Tibial artery (tissue), 4 donors: ENCODE measurements around the gene TARBP1.
A peak's percentile ranks its signal among the peaks of the same experiment; 100 is the strongest.

Source experiments
- DNase-seq, 2 donors: peaks; one replicate each; pipeline ENCODE4 v3.0.0-alpha.2; 2019
- H3K27ac ChIP-seq, 2 donors: fragments of 200-600 bp; sonication (generic) in 1 of 2; 1 replicate in 1 of 2; 2 replicates in 1 of 2; pipeline ENCODE4 v1.5.1; 2018 to 2019; ENCODE audit warnings: mild to moderate bottlenecking in 1 of 2
- H3K27me3 ChIP-seq, 2 donors: fragments of 200-600 bp; sonication (generic) in 1 of 2; one replicate each; pipeline versions ENCODE4 v1.5.1 to v1.6.0; 2016 to 2019
- H3K36me3 ChIP-seq, 3 donors: fragments of 200-600 bp; sonication (generic) in 2 of 3; one replicate each; pipeline ENCODE4 v1.5.1; 2016 to 2019; ENCODE audit warnings: mild to moderate bottlenecking in 2 of 3
- H3K4me1 ChIP-seq, 4 donors: fragments of 200-600 bp; sonication (generic) in 2 of 4; 1 replicate in 3 of 4; 2 replicates in 1 of 4; pipeline ENCODE4 v1.5.1; 2016 to 2019
- H3K4me3 ChIP-seq, 2 donors: fragments of 200-600 bp; sonication (generic) in 1 of 2; 1 replicate in 1 of 2; 2 replicates in 1 of 2; pipeline ENCODE4 v1.5.1; 2018 to 2019; ENCODE audit warnings: mild to moderate bottlenecking in 2 of 2
- H3K9me3 ChIP-seq, 3 donors: fragments of 200-600 bp; sonication (generic) in 1 of 3; one replicate each; pipeline ENCODE4 v1.5.1; 2016 to 2019
- intact Hi-C: fragments of 100-400 bp; cut with DNase I; formaldehyde crosslinking; loops from one replicate; pipeline ENCODE4 v1.15.0; 2023; ENCODE audit warnings: low total_unique reads
- TF ChIP-seq, protein P1 (sequence below), 2 experiments: fragments of 200-600 bp in 1 of 2; fragments of 450-650 bp in 1 of 2; IDR thresholded peaks; one replicate each; pipeline ENCODE4 v1.5.1; 2017 to 2019; ENCODE audit warnings: antibody characterized with exemption in 2 of 2, mild to moderate bottlenecking in 1 of 2, moderate library complexity in 1 of 2

Gene TARBP1, protein sequence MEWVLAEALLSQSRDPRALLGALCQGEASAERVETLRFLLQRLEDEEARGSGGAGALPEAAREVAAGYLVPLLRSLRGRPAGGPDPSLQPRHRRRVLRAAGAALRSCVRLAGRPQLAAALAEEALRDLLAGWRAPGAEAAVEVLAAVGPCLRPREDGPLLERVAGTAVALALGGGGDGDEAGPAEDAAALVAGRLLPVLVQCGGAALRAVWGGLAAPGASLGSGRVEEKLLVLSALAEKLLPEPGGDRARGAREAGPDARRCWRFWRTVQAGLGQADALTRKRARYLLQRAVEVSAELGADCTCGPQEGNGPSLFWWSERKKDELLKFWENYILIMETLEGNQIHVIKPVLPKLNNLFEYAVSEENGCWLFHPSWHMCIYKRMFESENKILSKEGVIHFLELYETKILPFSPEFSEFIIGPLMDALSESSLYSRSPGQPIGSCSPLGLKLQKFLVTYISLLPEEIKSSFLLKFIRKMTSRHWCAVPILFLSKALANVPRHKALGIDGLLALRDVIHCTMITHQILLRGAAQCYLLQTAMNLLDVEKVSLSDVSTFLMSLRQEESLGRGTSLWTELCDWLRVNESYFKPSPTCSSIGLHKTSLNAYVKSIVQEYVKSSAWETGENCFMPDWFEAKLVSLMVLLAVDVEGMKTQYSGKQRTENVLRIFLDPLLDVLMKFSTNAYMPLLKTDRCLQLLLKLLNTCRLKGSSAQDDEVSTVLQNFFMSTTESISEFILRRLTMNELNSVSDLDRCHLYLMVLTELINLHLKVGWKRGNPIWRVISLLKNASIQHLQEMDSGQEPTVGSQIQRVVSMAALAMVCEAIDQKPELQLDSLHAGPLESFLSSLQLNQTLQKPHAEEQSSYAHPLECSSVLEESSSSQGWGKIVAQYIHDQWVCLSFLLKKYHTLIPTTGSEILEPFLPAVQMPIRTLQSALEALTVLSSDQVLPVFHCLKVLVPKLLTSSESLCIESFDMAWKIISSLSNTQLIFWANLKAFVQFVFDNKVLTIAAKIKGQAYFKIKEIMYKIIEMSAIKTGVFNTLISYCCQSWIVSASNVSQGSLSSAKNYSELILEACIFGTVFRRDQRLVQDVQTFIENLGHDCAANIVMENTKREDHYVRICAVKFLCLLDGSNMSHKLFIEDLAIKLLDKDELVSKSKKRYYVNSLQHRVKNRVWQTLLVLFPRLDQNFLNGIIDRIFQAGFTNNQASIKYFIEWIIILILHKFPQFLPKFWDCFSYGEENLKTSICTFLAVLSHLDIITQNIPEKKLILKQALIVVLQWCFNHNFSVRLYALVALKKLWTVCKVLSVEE (N-terminal part only)

DNA sequence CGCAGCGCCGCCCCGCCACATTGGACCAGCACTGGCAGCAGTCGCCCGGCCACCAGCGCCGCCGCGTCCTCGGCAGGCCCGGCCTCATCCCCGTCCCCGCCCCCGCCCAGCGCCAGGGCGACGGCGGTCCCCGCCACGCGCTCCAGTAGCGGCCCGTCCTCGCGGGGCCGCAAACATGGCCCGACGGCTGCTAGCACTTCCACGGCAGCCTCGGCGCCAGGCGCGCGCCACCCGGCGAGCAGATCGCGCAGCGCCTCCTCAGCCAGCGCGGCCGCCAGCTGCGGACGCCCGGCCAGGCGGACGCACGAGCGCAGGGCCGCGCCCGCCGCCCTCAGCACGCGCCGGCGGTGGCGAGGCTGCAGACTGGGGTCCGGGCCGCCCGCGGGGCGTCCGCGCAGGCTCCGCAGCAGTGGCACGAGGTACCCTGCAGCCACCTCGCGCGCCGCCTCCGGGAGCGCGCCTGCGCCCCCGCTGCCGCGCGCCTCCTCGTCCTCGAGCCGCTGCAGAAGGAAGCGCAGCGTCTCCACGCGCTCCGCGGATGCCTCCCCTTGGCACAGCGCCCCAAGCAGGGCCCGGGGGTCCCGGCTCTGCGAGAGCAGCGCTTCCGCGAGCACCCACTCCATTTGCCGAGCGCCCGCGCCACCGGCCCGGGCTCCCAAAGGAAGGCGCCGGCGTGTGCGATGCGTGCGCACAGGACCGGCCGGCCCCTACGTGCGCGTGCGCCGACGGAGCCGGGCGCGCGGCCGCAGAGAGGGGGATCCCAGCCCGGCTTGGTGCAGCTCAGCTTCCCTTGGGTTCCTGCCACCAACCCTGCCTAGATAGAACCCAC lies at the start of gene TARBP1:
Gene TARBP1, minus strand, starts transcription at position 699 of the 829 bp plus-strand sequence. Its CDS starts 76 bp downstream, at position 623.
- H3K4me1 ChIP-seq = peaks cover 0 to 6% (median 3%) of the 10 kb centered on the region in 4 donors
- no peaks in the 10 kb centered on the region for H3K36me3 ChIP-seq
- H3K27me3 ChIP-seq = peaks cover 0 to 2% of the 10 kb centered on the region in 2 donors
- TF ChIP-seq, protein P1, sequence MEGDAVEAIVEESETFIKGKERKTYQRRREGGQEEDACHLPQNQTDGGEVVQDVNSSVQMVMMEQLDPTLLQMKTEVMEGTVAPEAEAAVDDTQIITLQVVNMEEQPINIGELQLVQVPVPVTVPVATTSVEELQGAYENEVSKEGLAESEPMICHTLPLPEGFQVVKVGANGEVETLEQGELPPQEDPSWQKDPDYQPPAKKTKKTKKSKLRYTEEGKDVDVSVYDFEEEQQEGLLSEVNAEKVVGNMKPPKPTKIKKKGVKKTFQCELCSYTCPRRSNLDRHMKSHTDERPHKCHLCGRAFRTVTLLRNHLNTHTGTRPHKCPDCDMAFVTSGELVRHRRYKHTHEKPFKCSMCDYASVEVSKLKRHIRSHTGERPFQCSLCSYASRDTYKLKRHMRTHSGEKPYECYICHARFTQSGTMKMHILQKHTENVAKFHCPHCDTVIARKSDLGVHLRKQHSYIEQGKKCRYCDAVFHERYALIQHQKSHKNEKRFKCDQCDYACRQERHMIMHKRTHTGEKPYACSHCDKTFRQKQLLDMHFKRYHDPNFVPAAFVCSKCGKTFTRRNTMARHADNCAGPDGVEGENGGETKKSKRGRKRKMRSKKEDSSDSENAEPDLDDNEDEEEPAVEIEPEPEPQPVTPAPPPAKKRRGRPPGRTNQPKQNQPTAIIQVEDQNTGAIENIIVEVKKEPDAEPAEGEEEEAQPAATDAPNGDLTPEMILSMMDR (IDR thresholded peaks at IDR 0.05) = no peak
- peak within 1 kb of the TSS; percentile 64 to 66 for H3K4me3 ChIP-seq
- H3K27ac ChIP-seq = peak within 1 kb of the TSS; percentile 4 to 74
- H3K9me3 ChIP-seq = no peaks in the 10 kb centered on the region
- DNase-seq = peak; percentile 33 to 75
- intact Hi-C loops = loop anchor here (10.0 kb wide), 1 partner anchor 946 kb away; no protein-coding TSS in a partner anchor

DNA sequence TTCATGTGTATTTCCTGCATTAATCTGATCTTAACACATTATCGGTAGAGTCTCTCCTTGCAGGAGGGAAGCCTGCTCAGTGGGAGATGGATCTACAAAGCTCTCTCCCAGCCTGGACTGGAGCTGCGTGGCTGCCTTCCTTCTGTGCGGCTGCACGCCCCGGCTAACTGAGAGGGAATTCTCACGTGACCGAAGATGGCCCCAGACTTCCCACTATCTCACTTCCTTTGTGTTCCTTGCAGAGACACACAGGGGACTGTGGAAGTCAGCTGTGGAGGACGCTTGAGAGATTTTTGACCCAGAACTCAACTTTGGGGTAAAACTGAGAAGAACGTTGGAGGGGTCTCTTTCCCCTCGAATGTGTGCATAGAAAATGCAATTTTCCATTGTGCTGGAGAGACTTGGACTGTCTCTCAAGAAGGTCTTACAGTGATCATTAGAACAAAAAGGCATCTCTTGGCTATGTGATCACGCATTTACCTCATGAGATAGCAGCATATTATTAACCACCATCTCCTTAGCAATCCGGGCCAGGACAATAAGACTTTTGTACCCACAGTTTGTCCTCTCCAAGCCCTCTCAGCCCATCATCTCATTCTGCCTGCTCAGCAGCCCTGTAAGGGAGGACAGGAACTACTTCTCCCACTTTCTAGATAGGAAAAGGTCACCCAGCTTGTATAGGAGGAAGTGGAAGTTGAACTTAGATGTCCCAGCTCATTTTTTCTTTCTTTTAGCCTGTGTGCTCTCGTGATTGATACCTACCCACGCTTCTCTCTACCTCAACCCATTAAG lies 49.3 kb upstream of the TARBP1 start:
- H3K27ac ChIP-seq = peak overlapping the region; percentile 38 to 98
- no peak overlapping the region for H3K4me3 ChIP-seq
- H3K27me3 ChIP-seq = no peaks in the 10 kb centered on the region
- H3K9me3 ChIP-seq = no peaks in the 10 kb centered on the region
- H3K4me1 ChIP-seq = peaks cover 0 to 77% (median 42%) of the 10 kb centered on the region in 4 donors
- intact Hi-C loops = no loop called here
- DNase-seq = no peak
- TF ChIP-seq, protein P1 (IDR thresholded peaks at IDR 0.05) = no peak
- no peaks in the 10 kb centered on the region for H3K36me3 ChIP-seq

DNA sequence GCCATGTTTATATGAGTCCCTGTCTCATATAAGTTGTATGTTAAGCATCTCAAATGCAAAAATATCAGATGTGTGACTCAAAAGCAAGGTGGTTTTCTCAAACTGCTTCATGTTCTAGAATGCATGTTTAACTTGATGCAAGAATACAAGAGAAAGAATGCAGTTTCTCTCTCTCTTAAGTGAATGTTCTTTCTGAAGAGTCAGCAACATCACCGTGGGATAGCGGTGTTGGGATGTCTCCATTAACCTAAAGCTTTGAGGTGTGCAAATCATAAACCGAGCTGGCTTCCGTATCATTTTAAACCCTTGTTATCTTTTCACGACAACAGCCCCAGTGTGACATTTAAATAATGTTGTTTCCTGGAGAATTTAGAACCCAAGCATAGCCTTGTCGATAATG lies 48.4 kb upstream of the TARBP1 start:
- Histone ChIP-seq H3K27ac (no peak overlapping the region), H3K4me1 (peaks cover 0 to 77% (median 45%) of the 10 kb centered on the region in 4 donors), H3K27me3 (no peaks in the 10 kb centered on the region), H3K36me3 (no peaks in the 10 kb centered on the region), H3K4me3 (no peak overlapping the region), H3K9me3 (no peaks in the 10 kb centered on the region)
- DNase-seq = no peak
- intact Hi-C loops = no loop called here
- TF ChIP-seq, protein P1 (IDR thresholded peaks at IDR 0.05) = no peak

DNA sequence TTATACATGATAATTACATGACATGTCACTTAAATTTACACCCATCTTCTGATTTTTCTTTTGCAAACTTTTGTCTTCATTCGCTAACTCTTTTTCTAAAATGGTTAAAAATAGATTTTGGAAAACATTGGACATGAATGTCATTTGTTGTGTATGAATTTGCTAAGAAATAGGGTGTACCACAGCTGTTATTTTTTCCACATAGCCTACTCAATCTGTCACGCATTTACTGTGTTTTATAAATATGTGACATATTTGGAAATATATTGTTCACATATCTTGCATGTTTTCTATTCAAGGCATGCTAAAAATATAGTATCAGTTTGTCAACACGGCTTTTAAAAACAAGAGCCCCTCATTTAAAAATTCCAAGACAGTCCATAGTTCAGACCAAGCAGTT lies 47.9 kb upstream of the TARBP1 start:
- TF ChIP-seq, protein P1 (IDR thresholded peaks at IDR 0.05) = no peak
- intact Hi-C loops = no loop called here
- H3K27ac ChIP-seq = no peak overlapping the region
- H3K27me3 ChIP-seq = no peaks in the 10 kb centered on the region
- peaks cover 0 to 77% (median 43%) of the 10 kb centered on the region in 4 donors for H3K4me1 ChIP-seq
- H3K9me3 ChIP-seq = no peaks in the 10 kb centered on the region
- no peaks in the 10 kb centered on the region for H3K36me3 ChIP-seq
- DNase-seq = no peak
- H3K4me3 ChIP-seq = no peak overlapping the region
